Stimulated activated CD8-positive, alpha-beta memory T cell treated with anti-CD3 and anti-CD28 coated beads, Interleukin-4, amount 100 ng/mL, for 48 hours (primary cell): Measurements from ENCODE around the gene AHCYL1.
"Not testable (repeated sequence)": the region's sequence is repeated elsewhere in the genome, so short reads cannot be mapped to it uniquely, and the experiment has no call there.

Experiments used
- DNase-seq: peaks from one replicate; pipeline ENCODE4 v3.0.0-alpha.2; 2020

AHCYL1 gene

DNA sequence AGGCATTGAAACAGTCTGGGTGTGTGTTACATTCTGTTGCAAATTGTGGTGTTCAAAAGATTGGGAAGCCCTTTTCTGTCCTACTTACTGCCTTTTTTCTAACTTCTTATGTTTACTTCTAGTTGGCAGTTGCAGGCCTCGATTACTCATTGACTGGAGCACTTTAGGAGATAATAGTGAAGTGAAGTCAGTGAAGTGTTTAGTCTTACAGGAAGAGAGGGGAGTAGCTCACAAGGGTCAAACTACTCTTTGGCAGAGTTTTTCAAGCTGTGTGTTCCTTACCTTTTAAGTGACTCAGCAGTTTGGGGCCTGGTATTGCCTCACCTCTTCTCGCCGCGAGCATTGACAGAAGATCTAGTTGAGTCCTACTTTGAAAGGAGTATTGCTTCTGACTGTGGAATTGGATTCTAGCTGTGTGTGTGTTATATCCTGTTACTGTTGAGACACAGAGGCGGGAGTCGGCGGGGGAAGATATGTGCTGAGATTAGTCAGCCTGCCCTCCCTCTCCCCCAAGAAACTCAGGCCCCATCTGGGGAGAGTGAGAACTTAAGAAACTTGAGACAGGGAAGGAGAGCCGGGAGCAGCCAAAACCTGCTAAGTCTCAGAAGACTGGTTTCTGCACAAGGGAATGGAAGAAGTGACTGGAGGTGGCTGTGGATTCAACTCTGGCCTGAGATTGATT is 19.3 kb downstream of the AHCYL1 start:
- DNase-seq: peak; percentile 59

DNA sequence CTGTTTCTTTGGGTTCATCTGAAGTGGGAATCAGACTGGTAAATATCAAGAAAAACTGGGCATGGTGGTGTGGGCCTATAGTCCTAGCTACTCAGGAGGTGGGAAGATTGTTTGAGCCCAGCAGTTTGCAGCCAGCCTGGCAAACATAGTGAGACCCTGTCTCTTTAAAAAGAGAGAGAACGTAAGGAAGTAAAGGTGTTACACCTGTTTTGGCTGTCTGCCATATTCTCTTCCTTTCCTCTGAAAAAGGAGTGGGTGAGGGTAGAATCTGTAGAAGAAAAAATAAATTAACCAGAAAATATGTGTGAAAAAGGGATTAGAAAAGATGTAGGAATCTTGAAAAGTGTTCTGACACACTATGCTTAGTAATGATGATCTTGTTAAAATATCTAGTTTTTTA is 20.0 kb downstream of the AHCYL1 start:
- DNase-seq: no peak

DNA sequence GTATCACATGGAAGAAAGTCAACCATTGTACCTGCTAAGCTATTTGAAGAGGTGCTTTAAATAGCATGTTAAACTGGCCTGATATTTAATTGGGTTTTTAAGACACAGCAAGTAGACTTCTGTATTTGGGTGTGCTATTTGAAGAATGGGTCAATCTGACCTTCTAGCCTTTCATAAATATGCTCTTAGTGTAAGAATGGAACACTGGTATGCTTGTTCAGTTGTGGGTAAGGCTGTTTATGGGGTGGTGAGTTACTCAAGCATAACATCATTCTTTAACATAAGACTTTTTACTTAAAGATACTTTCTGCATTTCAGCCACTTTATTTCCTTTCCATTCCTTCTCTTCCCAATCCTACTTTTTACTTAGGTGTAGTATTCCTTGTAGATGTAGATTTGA is 21.4 kb downstream of the AHCYL1 start:
- DNase-seq: no peak

DNA sequence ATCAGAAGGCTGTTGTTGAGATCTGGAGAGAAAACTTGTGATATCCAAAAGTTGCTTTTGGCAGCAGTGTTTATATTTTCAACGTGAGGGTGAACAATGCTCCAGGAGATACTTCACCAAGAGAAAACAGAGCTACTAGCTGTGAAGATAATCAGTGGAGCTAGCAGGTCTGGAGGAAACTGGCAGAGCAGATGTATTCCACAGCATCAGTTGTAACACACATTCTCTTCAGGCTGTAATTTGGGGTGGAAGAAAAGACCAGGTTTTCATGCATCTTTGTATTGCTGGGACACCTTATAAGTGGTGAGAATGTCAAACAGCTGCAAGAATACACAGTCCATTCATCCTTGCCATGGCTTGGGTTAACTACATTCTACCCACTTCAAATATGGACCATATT is 22.0 kb downstream of the AHCYL1 start:
- no peak for DNase-seq

DNA sequence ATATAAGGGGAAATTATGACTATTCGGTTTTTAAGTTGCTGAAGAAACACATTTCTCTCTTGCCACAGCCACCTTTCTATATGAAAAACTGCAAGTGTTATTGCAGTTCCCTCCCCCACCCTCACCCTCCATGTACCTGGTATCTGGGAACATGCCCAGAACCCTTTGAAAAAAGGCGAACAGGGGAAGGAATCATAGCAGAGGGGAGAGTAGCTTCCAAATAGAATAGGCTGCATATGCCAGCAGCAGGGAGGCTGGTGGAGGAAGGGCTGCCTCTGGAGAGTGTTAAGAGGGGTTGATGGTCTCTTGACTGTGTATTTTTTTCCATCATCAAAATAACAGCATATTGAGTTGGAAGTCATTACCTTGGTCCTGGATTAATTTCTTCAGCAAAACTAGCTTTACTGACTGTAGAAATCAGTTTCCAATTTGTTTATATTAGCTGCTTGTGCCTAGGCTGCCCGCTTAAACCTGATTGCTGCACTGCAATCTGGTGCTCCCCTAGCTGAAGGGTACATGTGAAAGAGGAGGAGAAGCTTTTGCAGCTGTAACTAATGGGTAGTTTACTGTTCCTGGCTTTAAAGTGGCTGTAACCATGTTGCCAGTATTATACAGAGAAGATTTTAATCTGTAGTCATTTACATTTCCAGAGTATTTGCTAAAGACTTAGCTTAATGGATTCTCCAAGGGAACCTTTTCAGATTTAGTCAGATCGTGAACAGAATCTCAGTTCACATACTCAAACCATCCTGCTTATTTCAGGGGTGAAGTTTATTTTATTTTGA is 22.7 kb downstream of the AHCYL1 start:
- DNase-seq: no peak

DNA sequence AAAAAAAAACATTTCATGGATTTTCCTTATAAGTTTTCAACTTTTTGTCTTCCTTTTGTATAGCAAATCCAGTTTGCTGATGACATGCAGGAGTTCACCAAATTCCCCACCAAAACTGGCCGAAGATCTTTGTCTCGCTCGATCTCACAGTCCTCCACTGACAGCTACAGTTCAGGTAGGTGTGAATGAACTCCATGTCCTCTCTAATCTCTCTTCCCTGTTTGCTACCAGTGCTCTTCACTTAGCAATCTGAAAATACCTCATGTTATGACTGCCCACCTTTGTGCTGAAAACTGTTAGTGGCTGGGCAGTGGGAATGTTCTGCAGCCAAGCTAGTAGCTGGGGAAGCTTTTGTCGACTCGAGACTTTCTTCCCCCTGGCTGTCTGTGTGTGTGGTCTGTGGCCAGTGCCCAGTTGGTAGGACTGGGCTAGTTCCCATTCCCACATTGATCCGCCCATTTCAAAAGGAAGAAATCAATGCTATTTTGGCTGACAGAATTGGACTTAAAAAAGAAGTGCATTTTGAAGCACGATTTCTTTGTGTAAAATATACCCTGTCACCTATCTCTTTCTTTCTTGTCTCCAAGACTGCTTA is 24.5 kb downstream of the AHCYL1 start:
- DNase-seq: no peak

DNA sequence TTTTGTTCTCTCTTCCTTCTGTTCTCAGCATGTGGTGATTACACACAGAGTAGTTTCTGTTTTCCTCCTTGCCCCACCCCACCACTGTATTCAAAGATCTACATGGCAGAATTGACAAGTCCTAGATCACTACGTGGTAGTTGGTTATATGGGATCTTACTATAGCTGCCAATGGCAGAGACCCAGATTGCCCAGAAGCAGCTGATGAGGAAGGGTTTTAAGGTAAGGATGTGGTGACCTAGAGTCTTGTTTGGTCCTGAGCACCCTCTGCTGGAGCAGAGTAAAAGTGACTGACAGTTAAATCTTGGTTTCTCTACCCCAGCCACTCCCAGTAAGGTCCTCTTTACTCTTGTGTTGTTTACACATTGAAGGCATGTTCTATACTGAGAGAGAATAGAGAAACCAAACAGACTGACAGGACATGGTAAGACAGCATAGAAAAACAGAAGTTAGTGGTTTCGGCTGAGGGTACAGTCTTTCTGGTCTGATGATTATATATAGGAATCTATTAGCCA is 27.0 kb downstream of the AHCYL1 start:
- no peak for DNase-seq

DNA sequence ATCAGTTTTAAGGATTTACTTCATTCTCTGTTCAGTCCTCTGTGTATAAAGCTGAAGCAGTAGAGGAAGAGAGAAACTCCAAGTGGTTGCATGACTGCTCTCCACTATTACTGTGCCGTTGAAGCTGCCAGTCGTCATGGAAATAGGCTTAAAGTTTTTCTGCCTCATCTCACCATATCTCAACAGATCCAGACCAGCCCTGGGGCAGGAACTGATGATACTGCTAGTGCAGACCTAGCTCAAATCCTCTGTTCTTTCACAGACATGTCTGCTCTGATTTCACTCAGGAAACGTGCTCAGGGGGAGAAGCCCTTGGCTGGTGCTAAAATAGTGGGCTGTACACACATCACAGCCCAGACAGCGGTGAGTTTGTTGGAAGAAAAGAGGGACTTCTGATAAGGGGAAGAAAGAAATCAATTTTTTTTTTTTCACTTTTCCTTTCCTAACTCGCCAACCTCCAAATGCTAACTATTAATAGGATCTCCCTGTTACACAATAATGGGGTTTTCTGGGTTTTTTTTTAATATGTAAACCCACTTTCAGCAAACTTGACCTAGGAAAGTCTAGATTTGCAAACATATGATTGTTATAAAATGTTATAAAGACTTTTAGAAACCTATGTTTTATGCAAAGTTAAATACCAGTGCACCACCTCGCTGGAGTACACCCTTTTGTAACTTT is 27.7 kb downstream of the AHCYL1 start:
- no peak for DNase-seq

DNA sequence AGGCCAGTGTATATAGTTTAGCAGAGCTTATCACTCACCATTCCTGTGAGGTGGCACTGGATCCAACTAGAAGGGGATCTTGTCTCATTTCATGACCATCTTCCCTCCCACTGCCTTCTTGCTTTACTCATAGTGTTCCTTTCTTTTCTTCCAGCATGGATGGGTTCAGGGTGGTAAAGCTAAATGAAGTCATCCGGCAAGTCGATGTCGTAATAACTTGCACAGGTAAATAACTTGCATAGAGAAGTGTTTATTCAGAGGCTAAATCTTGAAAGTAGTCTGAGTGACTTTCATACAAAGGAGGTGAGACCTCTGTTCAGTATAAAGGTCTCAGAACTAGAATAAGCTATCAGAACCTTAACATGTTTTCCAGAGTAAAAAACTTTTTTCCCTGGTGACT is 33.2 kb downstream of the AHCYL1 start:
- DNase-seq: no peak

DNA sequence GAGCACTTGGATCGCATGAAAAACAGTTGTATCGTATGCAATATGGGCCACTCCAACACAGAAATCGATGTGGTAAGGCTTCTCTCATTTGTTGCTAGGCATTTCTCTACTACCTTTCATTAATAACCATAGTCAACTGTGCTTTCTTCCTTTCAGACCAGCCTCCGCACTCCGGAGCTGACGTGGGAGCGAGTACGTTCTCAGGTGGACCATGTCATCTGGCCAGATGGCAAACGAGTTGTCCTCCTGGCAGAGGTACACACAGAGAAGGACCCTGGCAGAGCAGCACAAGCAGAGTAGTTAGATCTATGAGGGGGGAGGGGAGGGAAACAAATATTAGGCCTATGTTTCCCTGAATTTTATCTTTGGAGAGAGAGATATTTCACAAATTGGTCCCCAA is 33.8 kb downstream of the AHCYL1 start:
- no peak for DNase-seq

DNA sequence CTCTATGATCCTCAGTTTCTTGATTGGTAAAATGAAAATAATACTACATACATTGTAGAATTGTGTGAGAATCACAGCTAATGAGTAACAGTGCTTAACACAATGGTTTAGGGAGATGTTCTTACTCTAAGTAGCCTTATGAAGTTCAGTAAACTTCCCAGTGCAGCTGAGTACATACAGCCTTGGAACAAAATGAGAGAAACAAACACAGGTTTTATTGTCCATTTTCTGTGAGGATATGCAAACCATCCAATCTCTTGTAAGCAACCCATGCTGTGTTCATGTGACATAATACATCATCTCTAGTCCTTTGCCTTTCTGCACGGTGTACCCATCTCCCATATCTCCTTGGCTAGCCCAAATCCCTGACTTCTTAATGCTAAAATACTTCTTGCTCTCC is 35.2 kb downstream of the AHCYL1 start:
- no peak for DNase-seq

DNA sequence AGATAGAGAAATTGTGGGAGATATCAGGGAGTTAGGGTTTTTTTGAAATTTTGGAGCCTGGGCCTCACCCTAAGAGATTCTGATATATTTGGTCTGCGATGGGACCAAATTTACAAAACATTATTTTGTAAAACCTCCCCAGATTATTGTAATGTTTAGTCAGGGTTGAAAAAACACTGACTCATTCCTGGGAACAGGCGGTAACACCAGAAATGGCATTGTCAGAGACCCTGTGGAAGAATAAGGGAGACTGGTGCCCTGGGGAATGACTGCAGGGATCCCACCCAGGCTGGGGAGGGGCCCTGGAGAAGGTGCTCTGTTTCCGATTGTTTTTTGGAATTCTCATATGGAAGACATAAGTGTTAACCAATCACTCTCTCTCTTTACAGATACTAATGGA is 36.7 kb downstream of the AHCYL1 start:
- no peak for DNase-seq

DNA sequence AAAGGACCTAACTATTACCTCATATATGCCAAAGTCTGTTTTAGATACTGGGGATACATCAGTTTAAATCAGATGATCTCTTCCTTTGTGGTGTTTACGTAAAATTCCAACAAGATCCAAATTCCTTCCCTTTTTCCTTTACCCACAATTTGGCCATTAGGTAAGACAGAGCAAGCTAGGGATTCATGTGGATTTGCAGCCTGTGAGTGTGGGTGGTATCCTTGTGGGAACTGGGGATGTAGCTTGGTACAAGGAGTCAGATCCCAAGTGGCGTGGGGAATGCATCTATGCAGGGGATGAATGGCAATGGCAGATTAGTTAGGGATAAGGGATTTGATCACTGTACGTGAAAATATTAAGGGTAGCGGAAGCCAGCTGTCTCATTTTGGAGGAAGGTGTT is 40.0 kb downstream of the AHCYL1 start:
- no peak for DNase-seq

DNA sequence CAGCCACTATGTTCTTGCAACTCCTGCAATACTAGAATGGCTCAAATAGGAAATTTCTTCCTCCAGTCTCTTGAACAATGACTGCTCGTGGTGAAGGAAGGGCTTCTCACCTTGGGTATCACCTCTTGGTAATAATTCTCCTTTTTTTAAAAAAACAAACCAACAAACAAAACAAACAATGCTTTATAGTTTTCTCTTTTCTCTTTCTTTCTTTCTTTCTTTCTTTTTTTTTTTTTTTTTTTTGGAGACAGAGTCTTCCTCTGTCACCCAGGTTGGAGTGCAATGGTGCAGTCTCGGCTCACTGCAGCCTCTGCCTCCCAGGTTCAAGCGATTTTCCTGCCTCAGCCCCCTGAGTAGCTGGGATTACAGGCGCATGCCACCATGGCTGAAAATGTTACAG is 46.1 kb downstream of the AHCYL1 start:
- not testable (repeated sequence) for DNase-seq

DNA sequence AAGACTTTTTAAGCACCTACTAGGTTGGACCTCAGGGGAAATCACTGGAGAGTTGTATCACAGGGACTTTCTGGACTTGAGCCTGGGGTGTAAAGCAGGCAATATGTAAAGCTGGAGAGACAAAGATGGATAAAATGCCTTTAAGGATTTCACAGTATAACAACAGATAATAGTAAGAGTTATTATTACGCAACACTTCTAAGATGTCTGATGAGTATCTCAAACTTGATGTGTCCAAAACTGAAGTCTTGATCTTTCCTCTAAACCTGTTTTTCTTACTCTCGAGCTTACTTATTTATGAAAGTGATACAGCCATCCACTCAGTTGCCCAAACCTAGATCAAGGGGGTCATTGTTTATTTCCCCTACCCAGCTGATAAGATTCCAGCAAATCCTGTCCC is 47.8 kb downstream of the AHCYL1 start:
- DNase-seq: no peak

DNA sequence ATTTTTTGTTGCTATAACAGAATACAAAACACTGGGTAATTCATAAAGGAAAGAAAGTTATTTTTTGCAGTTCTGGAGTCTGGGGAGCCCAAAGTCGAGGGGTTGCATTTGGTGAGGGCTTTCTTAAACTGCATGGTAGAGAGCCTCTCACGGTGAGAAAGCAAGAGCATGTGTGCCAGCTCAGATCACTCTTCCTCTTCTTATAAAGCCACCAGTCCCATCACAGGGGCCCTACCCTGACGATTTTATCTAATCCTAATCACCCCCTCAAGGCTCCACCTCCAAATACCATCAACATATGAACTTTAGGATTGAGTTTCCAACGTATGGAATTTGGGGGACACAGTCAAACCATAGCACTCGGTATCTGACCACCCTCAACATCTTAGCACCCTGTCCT is 48.9 kb downstream of the AHCYL1 start:
- DNase-seq: no peak

DNA sequence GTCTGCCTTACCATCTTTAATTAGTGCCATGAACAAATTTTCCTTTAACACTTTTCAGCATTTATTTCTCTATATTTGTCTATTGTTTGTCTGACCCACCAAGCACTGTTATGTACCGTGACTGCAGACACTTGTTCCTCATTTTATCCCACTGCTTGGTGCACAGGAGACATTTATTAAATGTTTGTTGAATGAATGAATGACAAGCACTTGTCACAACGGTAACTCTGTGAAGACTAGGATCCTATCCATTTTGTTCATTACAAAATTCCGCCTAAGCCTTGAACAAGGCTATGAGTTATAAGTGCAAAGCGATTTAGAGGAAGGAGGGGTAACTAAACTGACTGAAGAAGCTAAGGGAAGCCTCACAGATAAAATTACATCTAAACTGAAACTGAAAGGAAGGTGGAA is 49.5 kb downstream of the AHCYL1 start:
- no peak for DNase-seq

DNA sequence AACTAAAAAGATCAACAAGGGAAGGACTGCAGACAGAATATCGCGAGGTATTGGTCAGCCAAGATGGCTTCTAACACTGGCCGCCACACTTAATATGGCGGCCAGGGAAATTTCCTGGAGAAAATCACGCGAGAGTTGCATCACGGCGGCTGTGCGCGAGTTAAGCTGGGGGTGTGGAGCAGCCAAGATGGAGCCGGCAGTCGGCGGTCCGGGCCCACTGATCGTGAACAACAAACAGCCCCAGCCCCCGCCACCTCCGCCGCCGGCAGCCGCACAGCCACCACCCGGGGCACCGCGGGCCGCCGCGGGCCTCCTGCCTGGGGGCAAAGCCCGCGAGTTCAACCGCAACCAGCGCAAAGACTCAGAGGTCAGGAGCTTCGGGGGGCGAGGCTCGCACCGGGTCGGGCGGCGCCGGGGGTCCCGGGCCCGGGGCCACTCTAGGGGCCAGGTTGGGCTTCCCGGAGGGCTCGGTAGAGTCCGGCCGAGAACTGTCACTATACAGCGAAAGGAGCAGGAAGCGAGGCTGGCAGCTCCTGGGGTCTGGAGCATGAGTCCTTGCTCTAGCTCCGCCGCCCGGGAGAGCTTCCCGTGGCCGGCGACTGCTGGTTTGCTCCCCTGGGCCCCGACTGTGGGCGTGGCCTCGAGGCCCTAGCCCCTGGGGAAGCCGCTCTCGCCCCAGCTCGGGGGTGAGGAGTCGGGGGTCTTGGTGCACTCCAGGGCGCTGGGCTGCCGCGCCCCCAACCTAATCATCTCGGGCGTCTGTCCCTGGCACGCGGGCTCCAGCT is 50.1 kb downstream of the AHCYL1 start, which contains the start of gene STRIP1:
Gene STRIP1, plus strand, starts transcription at position 174 of the 785 bp plus-strand sequence. Its CDS starts 14 bp downstream, at position 188.
- DNase-seq: peak; percentile 92

DNA sequence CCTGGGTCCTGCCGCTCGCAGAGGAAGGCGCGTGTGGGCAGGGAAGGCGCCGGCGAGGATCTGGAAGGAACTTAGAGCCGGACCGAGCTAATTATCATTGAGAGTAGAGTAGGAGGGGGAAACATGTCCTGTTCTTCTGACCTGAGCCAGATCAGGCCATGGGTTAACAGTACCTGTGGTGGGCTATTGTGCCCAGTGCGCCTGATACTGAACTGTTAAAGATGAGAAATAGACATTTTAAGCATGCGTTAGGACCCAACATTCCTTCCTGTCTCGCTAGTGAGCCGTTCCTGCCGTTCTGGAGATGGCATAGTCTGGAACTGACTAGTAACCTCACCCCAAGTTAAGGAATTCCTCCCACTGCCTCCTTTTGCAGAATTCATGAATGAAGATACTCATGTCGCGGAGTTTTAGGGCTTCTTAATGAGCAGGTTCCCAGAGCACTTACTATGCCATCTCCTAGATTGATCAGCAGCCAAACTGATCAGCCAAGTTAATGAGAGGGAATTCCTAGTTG is 50.7 kb downstream of the AHCYL1 start:
- no peak for DNase-seq

DNA sequence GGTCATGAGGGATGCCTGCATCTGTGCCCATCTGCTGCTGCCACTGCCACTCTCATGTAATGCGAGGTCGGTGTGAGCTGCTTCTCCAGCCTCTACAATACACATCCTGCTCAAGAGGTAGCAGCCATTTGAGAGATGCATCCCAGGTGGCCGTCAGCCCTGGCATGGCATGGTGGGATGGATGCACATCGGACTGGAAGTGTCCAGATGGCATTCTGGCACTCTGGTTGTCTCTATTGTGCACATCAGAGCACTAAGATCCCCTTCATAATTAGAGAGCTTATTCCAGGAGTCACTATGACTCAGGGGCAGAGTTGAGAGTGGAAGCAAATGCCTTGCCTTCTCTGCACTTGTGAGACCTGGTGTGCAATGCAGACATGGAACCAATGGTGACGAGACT is 53.7 kb downstream of the AHCYL1 start:
- DNase-seq: no peak

DNA sequence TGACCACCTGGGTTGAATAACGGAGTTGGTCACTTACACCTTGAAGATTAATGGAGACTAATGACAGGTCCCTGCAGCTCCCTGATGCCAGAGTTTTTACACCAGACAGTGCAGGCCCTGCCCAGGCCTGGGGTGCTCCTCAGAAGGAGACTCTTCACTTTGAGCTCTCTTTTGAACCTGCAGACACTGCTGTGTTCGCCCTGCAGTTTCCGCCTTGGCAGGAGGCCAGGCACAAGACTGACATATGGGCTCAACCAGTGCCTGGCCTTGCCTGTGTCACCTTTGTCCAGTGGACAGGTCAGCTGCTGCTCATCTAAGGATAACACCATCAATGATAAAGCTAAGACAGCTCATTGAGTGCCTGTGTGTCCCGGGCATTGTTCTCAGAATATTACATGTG is 55.1 kb downstream of the AHCYL1 start:
- DNase-seq: no peak

DNA sequence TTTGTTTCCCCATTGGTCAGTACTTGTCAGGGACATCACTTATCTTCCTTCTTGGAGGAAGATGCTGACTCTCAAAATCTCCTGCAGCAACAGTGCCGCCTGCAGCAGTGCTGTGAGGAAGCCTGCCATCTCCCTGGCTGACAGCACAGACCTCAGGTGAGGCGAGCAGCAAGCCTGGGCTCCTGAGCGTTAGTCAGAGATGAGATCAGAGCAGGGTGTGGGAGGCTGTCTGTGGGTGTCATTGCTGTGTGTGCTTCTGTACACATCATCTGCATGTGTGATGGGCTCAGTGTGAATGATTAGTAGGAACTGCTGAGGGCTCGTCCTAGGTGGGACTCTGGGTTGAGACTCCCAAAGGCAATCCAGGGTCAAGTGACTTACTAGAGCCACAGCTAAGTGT is 56.0 kb downstream of the AHCYL1 start:
- DNase-seq: peak; percentile 60
